Measurements from ENCODE around the gene PRICKLE2.

Gene PRICKLE2

GRCh38 chr3:64166584-64167162 is 58.6 kb downstream of the PRICKLE2 start:
- H3K4me3 ChIP-seq (ENCODE audit: control insufficient read depth, low read depth, low read length): no peak overlapping the region
- no peak for DNase-seq (ENCODE audit: low read depth)
- peak; percentile 13 for TF ChIP-seq CTCF (IDR thresholded peaks at IDR 0.05; ENCODE audit: control insufficient read depth, insufficient read depth, low read depth, low read length, missing control alignments)

GRCh38 chr3:64164349-64164748 is 60.9 kb downstream of the PRICKLE2 start:
- no peak overlapping the region for H3K4me3 ChIP-seq (ENCODE audit: control insufficient read depth, low read depth, low read length)
- DNase-seq (ENCODE audit: low read depth): no peak
- no peak for TF ChIP-seq CTCF (IDR thresholded peaks at IDR 0.05; ENCODE audit: control insufficient read depth, insufficient read depth, low read depth, low read length, missing control alignments)

- no peak for TF ChIP-seq CTCF (IDR thresholded peaks at IDR 0.05; ENCODE audit: control insufficient read depth, insufficient read depth, low read depth, low read length, missing control alignments)
- peak; percentile 82 for DNase-seq (ENCODE audit: low read depth)
- H3K4me3 ChIP-seq (ENCODE audit: control insufficient read depth, low read depth, low read length): no peak overlapping the region
These were observed 61.5 kb downstream of the PRICKLE2 start for GRCh38 chr3:64163755-64164148.

- no peak for DNase-seq (ENCODE audit: low read depth)
- TF ChIP-seq CTCF (IDR thresholded peaks at IDR 0.05; ENCODE audit: control insufficient read depth, insufficient read depth, low read depth, low read length, missing control alignments): no peak
- H3K4me3 ChIP-seq (ENCODE audit: control insufficient read depth, low read depth, low read length): no peak overlapping the region
These were observed 62.1 kb downstream of the PRICKLE2 start for GRCh38 chr3:64163019-64163754.

- H3K4me3 ChIP-seq (ENCODE audit: control insufficient read depth, low read depth, low read length): no peak overlapping the region
- no peak for DNase-seq (ENCODE audit: low read depth)
- no peak for TF ChIP-seq CTCF (IDR thresholded peaks at IDR 0.05; ENCODE audit: control insufficient read depth, insufficient read depth, low read depth, low read length, missing control alignments)
These were observed 63.7 kb downstream of the PRICKLE2 start for GRCh38 chr3:64161481-64161952.

- no peak for DNase-seq (ENCODE audit: low read depth)
- no peak for TF ChIP-seq CTCF (IDR thresholded peaks at IDR 0.05; ENCODE audit: control insufficient read depth, insufficient read depth, low read depth, low read length, missing control alignments)
- H3K4me3 ChIP-seq (ENCODE audit: control insufficient read depth, low read depth, low read length): no peak overlapping the region
These were observed 65.1 kb downstream of the PRICKLE2 start for GRCh38 chr3:64160000-64160695.
